ENCODE results near the gene RAB3D. TPM values are rescaled to one million over a fixed set of nuclear protein-coding genes. Genes with fewer than 3 reads are reported as not detected.

Gene RAB3D
- total and polyA plus RNA-seq, 2 of the 4 experiments (the other 2 are of a cell fraction) = 4.8 to 5.5 TPM

- dilution Hi-C loops (cut with HindIII; ENCODE audit: low sequenced_read_pairs, unreplicated experiment) (no loop called here), intact Hi-C loops (cut with micrococcal nuclease) (no loop called here), in situ Hi-C loops (cut with MboI; ENCODE audit: low sequenced_read_pairs) (no loop called here)
- Histone ChIP-seq H3K18ac (ENCODE audit: low read depth, low read length) (no peak overlapping the region), H2AK5ac (ENCODE audit: low read depth, low read length) (no peak overlapping the region), H3K4me1 (ENCODE audit: control insufficient read depth, insufficient read depth, low read length) (peaks cover 8% of the 10 kb centered on the region), H3K23ac (ENCODE audit: low read depth, low read length) (no peak overlapping the region), H2AFZ (replicated peaks; ENCODE audit: low read length, poor library complexity) (no peak overlapping the region), H3K14ac (replicated peaks; ENCODE audit: low read depth, low read length) (no peak overlapping the region), H3K9me1 (ENCODE audit: insufficient read depth, low read length) (no peaks in the 10 kb centered on the region), H3K9me3 (ENCODE audit: control insufficient read depth, insufficient read depth, low read length) (no peaks in the 10 kb centered on the region), H4K91ac (ENCODE audit: insufficient read depth, low read depth, low read length) (no peak overlapping the region), H3K4me3 (ENCODE audit: insufficient read depth, low read depth, low read length) (no peak overlapping the region), H4K8ac (ENCODE audit: low read depth in 2 of 2, low read length in 2 of 2) (no peak overlapping the region), H2BK20ac (ENCODE audit: low read depth, low read length) (no peak overlapping the region), H3K4ac (ENCODE audit: low read depth, low read length) (no peak overlapping the region), H2BK5ac (ENCODE audit: low read depth, low read length, poor library complexity, severe bottlenecking) (no peak overlapping the region), H3K9ac (ENCODE audit: low read depth, low read length) (no peak overlapping the region), H2AK9ac (replicated peaks; ENCODE audit: low read depth, low read length, poor library complexity) (peak overlapping the region; percentile 61), H3K27me3 (ENCODE audit: control insufficient read depth, insufficient read depth, low read length) (peaks cover 2% of the 10 kb centered on the region), H2BK120ac (ENCODE audit: low read depth, low read length) (no peak overlapping the region), H3K4me2 (ENCODE audit: low read depth, low read length) (no peak overlapping the region), H3K79me1 (ENCODE audit: low read depth in 1 of 2, low read length in 2 of 2) (no peaks in the 10 kb centered on the region), H3K56ac (ENCODE audit: extremely low read depth, insufficient read depth, low read length) (no peak overlapping the region), H4K5ac (ENCODE audit: low read depth, low read length) (no peak overlapping the region), H3K27ac (ENCODE audit: insufficient read depth, low read length) (no peak overlapping the region), H4K20me1 (ENCODE audit: insufficient read depth, low read length) (no peaks in the 10 kb centered on the region), H2BK15ac (ENCODE audit: low read depth, low read length) (no peak overlapping the region), H3K36me3 (ENCODE audit: control insufficient read depth, insufficient read depth, low read length) (no peaks in the 10 kb centered on the region)
- DNase-seq (no peak), ATAC-seq (ENCODE audit: low read depth) (no peak)
- WGBS, 2 experiments (ENCODE audit: extremely low coverage in 2 of 2, insufficient read length in 1 of 2) = 86% methylated on average over 1 of the region's 5 CpGs; no CpG with 5 or more reads in 1 of the 2 experiments
- ChIA-PET CTCF (interaction anchor here (1.0 kb wide), 1 partner anchor 11 kb away, joined by 3 read pairs; no protein-coding TSS in a partner anchor), POLR2A (ENCODE audit: unreplicated experiment) (no interaction called here)
- BruUV-seq (replicated peaks) = no TSS peak
- TF ChIP-seq RCOR1 (IDR thresholded peaks at IDR 0.05; ENCODE audit: insufficient replicate concordance, low read length) = no peak
- TF ChIP-seq RAD21 (IDR thresholded peaks at IDR 0.05; ENCODE audit: low read length) = no peak
- no peak for TF ChIP-seq MAZ (IDR thresholded peaks at IDR 0.05; ENCODE audit: borderline replicate concordance, low read depth, low read length)
- no peak for TF ChIP-seq POLR2A (IDR thresholded peaks at IDR 0.05; ENCODE audit: low read depth, low read length)
- no peak for TF ChIP-seq FOS (IDR thresholded peaks at IDR 0.05; ENCODE audit: low read depth, low read length)
- TF ChIP-seq CHD1 (IDR thresholded peaks at IDR 0.05; ENCODE audit: low read depth, low read length) = no peak
- TF ChIP-seq CEBPB (IDR thresholded peaks at IDR 0.05; ENCODE audit: low read depth, low read length) = no peak
- no peak for TF ChIP-seq USF2 (IDR thresholded peaks at IDR 0.05; ENCODE audit: low read depth, low read length)
- TF ChIP-seq, protein P1, sequence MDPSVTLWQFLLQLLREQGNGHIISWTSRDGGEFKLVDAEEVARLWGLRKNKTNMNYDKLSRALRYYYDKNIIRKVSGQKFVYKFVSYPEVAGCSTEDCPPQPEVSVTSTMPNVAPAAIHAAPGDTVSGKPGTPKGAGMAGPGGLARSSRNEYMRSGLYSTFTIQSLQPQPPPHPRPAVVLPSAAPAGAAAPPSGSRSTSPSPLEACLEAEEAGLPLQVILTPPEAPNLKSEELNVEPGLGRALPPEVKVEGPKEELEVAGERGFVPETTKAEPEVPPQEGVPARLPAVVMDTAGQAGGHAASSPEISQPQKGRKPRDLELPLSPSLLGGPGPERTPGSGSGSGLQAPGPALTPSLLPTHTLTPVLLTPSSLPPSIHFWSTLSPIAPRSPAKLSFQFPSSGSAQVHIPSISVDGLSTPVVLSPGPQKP (IDR thresholded peaks at IDR 0.05; ENCODE audit: borderline replicate concordance, low read depth, low read length) = no peak
- TF ChIP-seq MAFK (IDR thresholded peaks at IDR 0.05; ENCODE audit: low read depth, low read length) = no peak
- no peak for TF ChIP-seq RFX5 (IDR thresholded peaks at IDR 0.05; ENCODE audit: low read depth, low read length)
- TF ChIP-seq SMC3 (IDR thresholded peaks at IDR 0.05; ENCODE audit: low read depth, low read length) = no peak
- no peak for TF ChIP-seq CTCF (conservative IDR thresholded peaks at IDR 0.05; ENCODE audit: low read depth, low read length)
- no peak for TF ChIP-seq BHLHE40 (IDR thresholded peaks at IDR 0.05; ENCODE audit: low read depth, low read length)
- TF ChIP-seq NFE2L2 (IDR thresholded peaks at IDR 0.05; ENCODE audit: low read depth, low read length) = no peak
- TF ChIP-seq MXI1 (IDR thresholded peaks at IDR 0.05; ENCODE audit: borderline replicate concordance, low read depth, low read length) = no peak
Measured at GRCh38 chr19:11273989-11274388, 65.5 kb downstream of the RAB3D start.
